Nucleus accumbens (tissue), 56 donors: Measurements from ENCODE around the gene SPATA46.

Experiments used
- DNase-seq, 56 donors: peaks; one replicate each; lab custom pipeline; 2025; lab: John Stamatoyannopoulos, UW

SPATA46 gene

GRCh38 chr1:162391790-162392563 is 15.3 kb upstream of the SPATA46 start:
- DNase-seq, result peak in 11 of 56 donors; percentile 3 to 42 (median 4)

- no peak for DNase-seq
Observed at GRCh38 chr1:162390396-162391185, 13.9 kb upstream of the SPATA46 start.

- no peak for DNase-seq
Observed at GRCh38 chr1:162389971-162390370, 13.3 kb upstream of the SPATA46 start.

- DNase-seq, result no peak
Observed at GRCh38 chr1:162389021-162389818, 12.6 kb upstream of the SPATA46 start.

- DNase-seq, result no peak
Observed at GRCh38 chr1:162388615-162389014, 12.0 kb upstream of the SPATA46 start.

- no peak for DNase-seq
Observed at GRCh38 chr1:162388083-162388594, 11.5 kb upstream of the SPATA46 start.

- DNase-seq, result no peak
Observed at GRCh38 chr1:162387226-162388082, 10.8 kb upstream of the SPATA46 start.

- DNase-seq, result no peak
Observed at GRCh38 chr1:162386292-162387225, 9.9 kb upstream of the SPATA46 start.

- no peak for DNase-seq
Observed at GRCh38 chr1:162385702-162386101, 9.0 kb upstream of the SPATA46 start.

- DNase-seq, result no peak
Observed at GRCh38 chr1:162385280-162385623, 8.6 kb upstream of the SPATA46 start.

- no peak for DNase-seq
Observed at GRCh38 chr1:162384601-162385279, 8.1 kb upstream of the SPATA46 start.

- DNase-seq, result no peak
Observed at GRCh38 chr1:162384116-162384515, 7.5 kb upstream of the SPATA46 start.

- DNase-seq, result no peak
Observed at GRCh38 chr1:162383516-162383915, 6.9 kb upstream of the SPATA46 start.

- DNase-seq, result no peak
Observed at GRCh38 chr1:162383091-162383490, 6.4 kb upstream of the SPATA46 start.

GRCh38 chr1:162381941-162382750 is 5.5 kb upstream of the SPATA46 start:
- no peak for DNase-seq

GRCh38 chr1:162381383-162381782 is 4.7 kb upstream of the SPATA46 start, which contains the start of gene C1orf226:
Gene C1orf226, plus strand, starts transcription at chr1:162381728. Its CDS starts 174 bp downstream, at chr1:162381902.
- DNase-seq, result no peak
